ENCODE measurements around the gene LDHAL6A. TPM values are rescaled to one million over a fixed set of nuclear protein-coding genes. Genes with fewer than 3 reads are reported as not detected.
"Not testable (repeated sequence)": the region's sequence is repeated elsewhere in the genome, so short reads cannot be mapped to it uniquely, and the experiment has no call there.

LDHAL6A gene
- not detected for total RNA-seq
- long read RNA-seq, donor 1: 0 reads
- long read RNA-seq, donor 2: 0 reads

- intact Hi-C loops (cut with DNase I, micrococcal nuclease): no loop called here
- H3K36me3 ChIP-seq (ENCODE audit: low read depth): no peaks in the 10 kb centered on the region
- no peak within 1 kb of the TSS for H3K4me3 ChIP-seq
- TF ChIP-seq CTCF (IDR thresholded peaks at IDR 0.05): no peak
- H3K4me1 ChIP-seq (ENCODE audit: low read depth): no peaks in the 10 kb centered on the region
- ATAC-seq (no peak), DNase-seq (no peak)
- no peaks in the 10 kb centered on the region for H3K9me3 ChIP-seq
Measured at GRCh38 chr11:18455686-18456372, at the start of gene LDHAL6A. Gene LDHAL6A, plus strand, starts transcription at chr11:18455856. Its CDS starts 825 bp downstream, at chr11:18456681.

- DNase-seq (peak in 1 of 3 donors; percentile 27), ATAC-seq (peak; percentile 80)
- H3K4me3 ChIP-seq; H3K4me1 ChIP-seq (ENCODE audit: low read depth); H3K9me3 ChIP-seq: not testable (repeated sequence)
- peaks cover 24% of the 10 kb centered on the region for H3K36me3 ChIP-seq (ENCODE audit: low read depth)
- intact Hi-C loops (cut with DNase I, micrococcal nuclease): loop anchor here in 1 of 2 donors (10.0 kb wide), 1 partner anchor 103 kb away; no protein-coding TSS in a partner anchor
Measured at GRCh38 chr11:18407400-18407799, 48.3 kb upstream of the LDHAL6A start.

- H3K36me3 ChIP-seq (ENCODE audit: low read depth): peaks cover 24% of the 10 kb centered on the region
- ATAC-seq (peak; percentile 11), DNase-seq (no peak)
- no peaks in the 10 kb centered on the region for H3K9me3 ChIP-seq
- intact Hi-C loops (cut with DNase I, micrococcal nuclease): loop anchor here in 1 of 2 donors (10.0 kb wide), 1 partner anchor 104 kb away; no protein-coding TSS in a partner anchor
- no peaks in the 10 kb centered on the region for H3K4me1 ChIP-seq (ENCODE audit: low read depth)
- TF ChIP-seq CTCF (IDR thresholded peaks at IDR 0.05): no peak
- no peak overlapping the region for H3K4me3 ChIP-seq
Measured at GRCh38 chr11:18408558-18409291, 46.9 kb upstream of the LDHAL6A start.

GRCh38 chr11:18416459-18416858 is 39.2 kb upstream of the LDHAL6A start:
- H3K4me1 ChIP-seq (ENCODE audit: low read depth): no peaks in the 10 kb centered on the region
- no peak for TF ChIP-seq CTCF (IDR thresholded peaks at IDR 0.05)
- no peaks in the 10 kb centered on the region for H3K36me3 ChIP-seq (ENCODE audit: low read depth)
- H3K9me3 ChIP-seq: no peaks in the 10 kb centered on the region
- H3K4me3 ChIP-seq: no peak overlapping the region
- intact Hi-C loops (cut with DNase I, micrococcal nuclease): no loop called here
- ATAC-seq: no peak
- no peak for DNase-seq

GRCh38 chr11:18419040-18419439 is 36.6 kb upstream of the LDHAL6A start:
- DNase-seq (peak in 1 of 3 donors; percentile 7), ATAC-seq (no peak)
- Histone ChIP-seq H3K36me3 (ENCODE audit: low read depth) (no peaks in the 10 kb centered on the region), H3K4me3 (no peak overlapping the region), H3K4me1 (ENCODE audit: low read depth) (no peaks in the 10 kb centered on the region), H3K9me3 (no peaks in the 10 kb centered on the region)
- TF ChIP-seq CTCF (IDR thresholded peaks at IDR 0.05): no peak
- intact Hi-C loops (cut with DNase I, micrococcal nuclease): no loop called here

GRCh38 chr11:18420067-18420466 is 35.6 kb upstream of the LDHAL6A start:
- H3K9me3 ChIP-seq: no peaks in the 10 kb centered on the region
- H3K4me1 ChIP-seq (ENCODE audit: low read depth): no peaks in the 10 kb centered on the region
- intact Hi-C loops (cut with DNase I, micrococcal nuclease): no loop called here
- DNase-seq: no peak
- no peak for TF ChIP-seq CTCF (IDR thresholded peaks at IDR 0.05)
- H3K4me3 ChIP-seq: no peak overlapping the region
- ATAC-seq: no peak
- no peaks in the 10 kb centered on the region for H3K36me3 ChIP-seq (ENCODE audit: low read depth)

Measured in mucosa of descending colon (tissue), 3 donors.